SK-N-MC (cell line): ENCODE results near the gene DRG1.

Experiments used
- EZH2 ChIP-seq: fragments of 200-600 bp; sonication (generic); IDR thresholded peaks from one replicate; pipeline ENCODE4 v1.6.1; 2017; ENCODE audit warnings: antibody characterized with exemption
- FOXP2 ChIP-seq: optimal IDR thresholded peaks from 2 replicates; pipeline ENCODE3; 2011; ENCODE audit warnings: mild to moderate bottlenecking, moderate library complexity; ENCODE audit not compliant: insufficient read depth; ENCODE audit errors: extremely low read length, control extremely low read depth
- POLR2AphosphoS5 ChIP-seq: IDR thresholded peaks from 2 replicates; pipeline ENCODE4 v1.6.1; 2012; ENCODE audit warnings: mild to moderate bottlenecking, low read depth, low read length, borderline replicate concordance

- TF ChIP-seq POLR2AphosphoS5 (no peak), EZH2 (no peak), FOXP2 (no peak)
Measured at GRCh38 chr22:31367426-31367825, 32.0 kb upstream of the DRG1 start.
